EH (cell line): Measurements from ENCODE around the gene HOXB9.

ENCODE experiments used
- DNase-seq: peaks from one replicate; pipeline ENCODE4 v3.0.0-alpha.2; 2015; ENCODE audit warnings: low read depth

Gene HOXB9

GRCh38 chr17:48596000-48596734 lies 30.0 kb downstream of the HOXB9 start:
- no peak for DNase-seq

GRCh38 chr17:48595278-48595999 lies 30.7 kb downstream of the HOXB9 start:
- DNase-seq = no peak

- DNase-seq = no peak
These were observed 31.4 kb downstream of the HOXB9 start for GRCh38 chr17:48594538-48595277.

- DNase-seq = peak; percentile 67
These were observed 32.2 kb downstream of the HOXB9 start for GRCh38 chr17:48593840-48594537.

GRCh38 chr17:48593126-48593829 lies 32.9 kb downstream of the HOXB9 start, which contains the start of gene HOXB5:
Gene HOXB5, minus strand, starts transcription at chr17:48593779. Its CDS starts 97 bp downstream, at chr17:48593682.
- DNase-seq = no peak

GRCh38 chr17:48592577-48592976 lies 33.6 kb downstream of the HOXB9 start:
- no peak for DNase-seq

GRCh38 chr17:48592057-48592514 lies 34.1 kb downstream of the HOXB9 start:
- no peak for DNase-seq

- no peak for DNase-seq
These were observed 34.7 kb downstream of the HOXB9 start for GRCh38 chr17:48591255-48592056.

- DNase-seq = no peak
These were observed 35.5 kb downstream of the HOXB9 start for GRCh38 chr17:48590607-48591161.

GRCh38 chr17:48589831-48590606 lies 36.1 kb downstream of the HOXB9 start, which contains the start of gene HOXB3:
Gene HOXB3, minus strand, starts transcription at chr17:48590241. Its CDS starts 37,767 bp downstream, at chr17:48552474.
- DNase-seq = no peak

- no peak for DNase-seq
These were observed 36.9 kb downstream of the HOXB9 start for GRCh38 chr17:48589060-48589830.

- DNase-seq = no peak
These were observed 37.6 kb downstream of the HOXB9 start for GRCh38 chr17:48588528-48588927.

- no peak for DNase-seq
These were observed 38.1 kb downstream of the HOXB9 start for GRCh38 chr17:48588074-48588415.

- DNase-seq = no peak
These were observed 38.7 kb downstream of the HOXB9 start for GRCh38 chr17:48587276-48588073.

GRCh38 chr17:48586355-48587258 lies 39.6 kb downstream of the HOXB9 start:
- no peak for DNase-seq

GRCh38 chr17:48584223-48584741 lies 41.9 kb downstream of the HOXB9 start:
- no peak for DNase-seq
